Keratinocyte (primary cell): ENCODE data around the gene TAOK1. TPM values are rescaled to one million over a fixed set of nuclear protein-coding genes. Genes with fewer than 3 reads are reported as not detected.

ENCODE experiments used
- DNase-seq: peaks from one replicate; pipeline ENCODE4 v3.0.0-alpha.2; 2011; ENCODE audit warnings: low read depth, missing footprints, low spot score
- FAIRE-seq: peaks from 2 replicates; lab custom pipeline; 2011; peaks lifted over from hg19 to GRCh38; lab: Jason Lieb, UNC
- H2AFZ ChIP-seq: 2 replicates; pipeline ENCODE4 v1.6.0; 2012; ENCODE audit warnings: low read length, control low read depth, inconsistent platforms; ENCODE audit not compliant: control insufficient read depth
- H3K27ac ChIP-seq: 2 replicates; pipeline ENCODE4 v1.5.1; 2011; ENCODE audit warnings: low read length; ENCODE audit not compliant: control insufficient read depth, insufficient read depth
- H3K27me3 ChIP-seq: 3 replicates; pipeline ENCODE4 v1.6.0; 2011; ENCODE audit warnings: low read length; ENCODE audit not compliant: control insufficient read depth, insufficient read depth; ENCODE audit errors: extremely low read depth
- H3K36me3 ChIP-seq, 2 experiments: 2 replicates in 1 of 2; 3 replicates in 1 of 2; pipeline ENCODE4 v1.5.1; 2011; ENCODE audit warnings: low read length in 2 of 2, mild to moderate bottlenecking in 1 of 2; ENCODE audit not compliant: control insufficient read depth in 2 of 2, insufficient read depth in 2 of 2; ENCODE audit errors: extremely low read depth in 1 of 2
- H3K4me1 ChIP-seq: 3 replicates; pipeline ENCODE4 v1.5.1; 2011; ENCODE audit warnings: low read length; ENCODE audit not compliant: control insufficient read depth, insufficient read depth; ENCODE audit errors: extremely low read depth
- H3K4me2 ChIP-seq: 3 replicates; pipeline ENCODE4 v1.6.0; 2011; ENCODE audit warnings: low read depth, low read length; ENCODE audit not compliant: control insufficient read depth, insufficient read depth; ENCODE audit errors: extremely low read depth
- H3K4me3 ChIP-seq, 3 experiments: fragments of 200-600 bp in 1 of 3; sonication (generic) in 1 of 3; 2 replicates in 2 of 3; 3 replicates in 1 of 3; pipeline ENCODE4 v1.5.1; 2011 to 2016; ENCODE audit warnings: low read length in 3 of 3, mild to moderate bottlenecking in 3 of 3, control low read depth in 2 of 3, inconsistent platforms in 1 of 3, low read depth in 1 of 3, mixed read lengths in 1 of 3, mixed run types in 1 of 3, moderate library complexity in 1 of 3; ENCODE audit not compliant: control insufficient read depth in 2 of 3, insufficient read depth in 2 of 3; ENCODE audit errors: extremely low read depth in 1 of 3
- H3K79me2 ChIP-seq: 2 replicates; pipeline ENCODE4 v1.6.0; 2012; ENCODE audit warnings: low read length; ENCODE audit not compliant: control insufficient read depth, insufficient read depth
- H3K9ac ChIP-seq: 3 replicates; pipeline ENCODE4 v1.6.0; 2011; ENCODE audit warnings: low read length; ENCODE audit not compliant: control insufficient read depth, insufficient read depth; ENCODE audit errors: extremely low read depth
- H3K9me1 ChIP-seq: 3 replicates; pipeline ENCODE4 v1.6.0; 2011; ENCODE audit warnings: low read length; ENCODE audit not compliant: control insufficient read depth, insufficient read depth; ENCODE audit errors: extremely low read depth
- H3K9me3 ChIP-seq: 2 replicates; pipeline ENCODE4 v1.5.1; 2012; ENCODE audit warnings: low read depth, low read length; ENCODE audit not compliant: control insufficient read depth
- H4K20me1 ChIP-seq: 3 replicates; pipeline ENCODE4 v1.6.0; 2011; ENCODE audit warnings: low read length; ENCODE audit not compliant: control insufficient read depth, insufficient read depth; ENCODE audit errors: extremely low read depth
- CTCF ChIP-seq, 3 experiments: IDR thresholded peaks in 1 of 3; conservative IDR thresholded peaks in 1 of 3; optimal IDR thresholded peaks in 1 of 3; 2 replicates in 2 of 3; 3 replicates in 1 of 3; pipeline versions ENCODE3 to v1.5.1; 2011; ENCODE audit warnings: low read length in 3 of 3, mild to moderate bottlenecking in 3 of 3, moderate library complexity in 2 of 3, control low read depth in 1 of 3, inconsistent platforms in 1 of 3; ENCODE audit not compliant: insufficient read depth in 2 of 3; ENCODE audit errors: extremely low read depth in 1 of 3
- EZH2 ChIP-seq: IDR thresholded peaks from one replicate; pipeline ENCODE4 v1.6.1; 2012; ENCODE audit warnings: inconsistent platforms, mild to moderate bottlenecking, low read length, moderate library complexity
- dilution Hi-C: fragments of 300-500 bp; cut with MboI; formaldehyde crosslinking; loops from one replicate; pipeline ENCODE4 v1.7.0; 2020; ENCODE audit warnings: low sequenced_read_pairs; ENCODE audit not compliant: extremely low pct_ligation_motif_present
- polyA plus RNA-seq, 5 experiments: library from polyadenylated mRNA; depleted of rRNA in 3 of 5; stranded (reverse) in 3 of 5; stranded (forward) in 1 of 5; unstranded in 1 of 5; fragments of >200 nt; gene quantifications; 1 replicate in 1 of 5; 2 replicates in 3 of 5; 3 replicates in 1 of 5; pipeline versions ENCODE4 v1.2.1 to v1.2.3, GENCODE V29; 2011 to 2012; ENCODE audit warnings: missing spikeins in 2 of 5, low read depth in 1 of 5, low replicate concordance in 1 of 5

Gene TAOK1
- polyA plus RNA-seq, 1 donor (not counting 4 experiments of a cell fraction or from before 2014, with no cell fraction given): 26.7 TPM

- Histone ChIP-seq H3K9ac (peak within 1 kb of the TSS; percentile 78), H3K4me3 (peak within 1 kb of the TSS; percentile 57 to 85 (median 81)), H3K79me2 (no peaks in the 10 kb centered on the region), H3K9me1 (no peaks in the 10 kb centered on the region), H3K27me3 (no peaks in the 10 kb centered on the region), H3K4me2 (peak within 1 kb of the TSS; percentile 93), H3K9me3 (no peaks in the 10 kb centered on the region), H3K36me3 (peaks cover 0 to 4% of the 10 kb centered on the region in 2 experiments), H3K4me1 (peaks cover 21% of the 10 kb centered on the region), H2AFZ (peak within 1 kb of the TSS; percentile 83), H3K27ac (peak within 1 kb of the TSS; percentile 52), H4K20me1 (no peaks in the 10 kb centered on the region)
- dilution Hi-C loops: no loop called here
- no peak for FAIRE-seq
- DNase-seq: no peak
- no peak for TF ChIP-seq EZH2
- no peak for TF ChIP-seq CTCF (optimal IDR thresholded peaks at IDR 0.05 in 1 of 3, IDR thresholded peaks at IDR 0.05 in 1 of 3, conservative IDR thresholded peaks at IDR 0.05 in 1 of 3; ENCODE audit: extremely low read depth in 1 of 3, insufficient read depth in 2 of 3, low read length in 3 of 3)
Measured at GRCh38 chr17:29566473-29567303, 176.5 kb downstream of the TAOK1 start, which contains the start of gene ABHD15. Gene ABHD15, minus strand, starts transcription at chr17:29567037. Its CDS starts 71 bp downstream, at chr17:29566966.

- Histone ChIP-seq H3K9me3 (no peaks in the 10 kb centered on the region), H3K27ac (peak overlapping the region; percentile 52), H3K9me1 (no peaks in the 10 kb centered on the region), H4K20me1 (no peaks in the 10 kb centered on the region), H2AFZ (peak overlapping the region; percentile 83), H3K9ac (peak overlapping the region; percentile 78), H3K4me1 (peaks cover 21% of the 10 kb centered on the region), H3K4me3 (peak overlapping the region; percentile 57 to 85 (median 81)), H3K27me3 (no peaks in the 10 kb centered on the region), H3K36me3 (peaks cover 0 to 4% of the 10 kb centered on the region in 2 experiments), H3K4me2 (peak overlapping the region; percentile 93), H3K79me2 (no peaks in the 10 kb centered on the region)
- TF ChIP-seq EZH2 (no peak), CTCF (optimal IDR thresholded peaks at IDR 0.05 in 1 of 3, IDR thresholded peaks at IDR 0.05 in 1 of 3, conservative IDR thresholded peaks at IDR 0.05 in 1 of 3; ENCODE audit: extremely low read depth in 1 of 3, insufficient read depth in 2 of 3, low read length in 3 of 3) (no peak)
- FAIRE-seq (no peak), DNase-seq (no peak)
- dilution Hi-C loops: no loop called here
Measured at GRCh38 chr17:29567304-29567553, 177.1 kb downstream of the TAOK1 start.
